Hematopoietic multipotent progenitor cell (in vitro differentiated cells): Measurements from ENCODE around the gene CNNM2. TPM values are rescaled to one million over a fixed set of nuclear protein-coding genes. Genes with fewer than 3 reads are reported as not detected.
A peak's percentile ranks its signal among the peaks of the same experiment; 100 is the strongest.

Source experiments
- DNase-seq, 3 donors: peaks; one replicate each; pipeline ENCODE4 v3.0.0-alpha.2; 2011 to 2015; ENCODE audit warnings: low read depth in 2 of 3, low spot score in 2 of 3
- total RNA-seq: library from RNA; depleted of rRNA; stranded (reverse); fragments of >200 nt; gene quantifications from one replicate; pipeline ENCODE4 v1.2.3, GENCODE V29; 2012

CNNM2 gene
- 21.8 TPM for total RNA-seq

DNA sequence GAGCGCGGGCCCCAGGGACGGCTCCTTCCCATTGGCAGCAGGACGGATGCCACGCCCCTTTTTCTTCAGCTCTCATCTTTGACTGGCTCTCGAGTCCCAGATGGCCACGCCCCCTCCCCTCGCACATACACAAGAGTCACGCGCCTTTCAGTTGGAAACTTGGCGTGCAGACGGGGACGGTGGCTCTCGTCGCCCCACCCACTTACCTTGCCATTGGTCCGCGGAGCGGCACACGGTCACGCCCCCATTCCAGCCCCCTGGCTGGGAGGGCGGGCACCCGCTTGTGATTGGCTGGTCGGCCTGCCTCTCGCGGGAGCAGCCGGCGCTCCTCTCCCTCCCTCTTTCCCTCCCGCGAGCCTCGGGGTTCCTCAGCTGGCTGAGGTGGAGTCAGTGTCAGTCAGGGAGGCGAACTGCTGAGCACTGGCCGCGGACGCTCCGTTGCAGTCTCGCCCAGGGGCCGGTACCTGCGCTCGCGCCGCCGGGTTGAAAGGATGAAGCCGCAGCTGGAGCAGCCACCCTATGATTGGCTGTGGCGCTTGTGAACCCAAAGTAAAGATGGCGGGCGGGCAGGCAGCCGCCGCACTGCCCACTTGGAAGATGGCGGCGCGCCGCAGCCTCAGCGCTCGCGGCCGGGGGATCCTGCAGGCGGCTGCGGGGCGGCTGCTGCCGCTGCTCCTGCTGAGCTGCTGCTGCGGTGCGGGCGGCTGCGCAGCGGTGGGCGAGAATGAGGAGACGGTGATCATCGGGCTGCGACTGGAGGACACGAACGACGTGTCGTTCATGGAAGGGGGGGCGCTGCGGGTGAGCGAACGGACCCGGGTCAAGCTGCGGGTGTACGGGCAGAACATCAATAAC, at the start of gene CNNM2:
CNNM2 (plus strand) TSS at position 333 of the 855 bp plus-strand sequence; CDS start at position 520, 187 bp downstream.
- peak; percentile 97 to 100 (median 100) for DNase-seq

DNA sequence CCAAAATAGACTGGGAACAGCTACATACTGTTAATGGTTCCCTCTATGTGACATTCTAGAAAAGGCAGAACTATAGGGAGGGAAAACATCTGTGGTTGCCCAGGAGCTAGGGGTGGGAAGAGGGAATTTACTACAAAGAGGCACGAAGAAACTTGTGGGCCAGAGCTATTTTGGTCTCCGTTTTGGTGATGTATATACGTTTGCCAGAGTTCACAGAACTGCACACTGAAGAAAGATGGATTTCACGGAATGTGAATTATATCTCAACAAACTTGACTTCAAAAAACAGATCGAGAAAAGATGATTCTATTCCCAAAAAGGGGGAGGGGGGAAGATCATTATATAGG, 49.2 kb upstream of the CNNM2 start:
- DNase-seq = no peak

DNA sequence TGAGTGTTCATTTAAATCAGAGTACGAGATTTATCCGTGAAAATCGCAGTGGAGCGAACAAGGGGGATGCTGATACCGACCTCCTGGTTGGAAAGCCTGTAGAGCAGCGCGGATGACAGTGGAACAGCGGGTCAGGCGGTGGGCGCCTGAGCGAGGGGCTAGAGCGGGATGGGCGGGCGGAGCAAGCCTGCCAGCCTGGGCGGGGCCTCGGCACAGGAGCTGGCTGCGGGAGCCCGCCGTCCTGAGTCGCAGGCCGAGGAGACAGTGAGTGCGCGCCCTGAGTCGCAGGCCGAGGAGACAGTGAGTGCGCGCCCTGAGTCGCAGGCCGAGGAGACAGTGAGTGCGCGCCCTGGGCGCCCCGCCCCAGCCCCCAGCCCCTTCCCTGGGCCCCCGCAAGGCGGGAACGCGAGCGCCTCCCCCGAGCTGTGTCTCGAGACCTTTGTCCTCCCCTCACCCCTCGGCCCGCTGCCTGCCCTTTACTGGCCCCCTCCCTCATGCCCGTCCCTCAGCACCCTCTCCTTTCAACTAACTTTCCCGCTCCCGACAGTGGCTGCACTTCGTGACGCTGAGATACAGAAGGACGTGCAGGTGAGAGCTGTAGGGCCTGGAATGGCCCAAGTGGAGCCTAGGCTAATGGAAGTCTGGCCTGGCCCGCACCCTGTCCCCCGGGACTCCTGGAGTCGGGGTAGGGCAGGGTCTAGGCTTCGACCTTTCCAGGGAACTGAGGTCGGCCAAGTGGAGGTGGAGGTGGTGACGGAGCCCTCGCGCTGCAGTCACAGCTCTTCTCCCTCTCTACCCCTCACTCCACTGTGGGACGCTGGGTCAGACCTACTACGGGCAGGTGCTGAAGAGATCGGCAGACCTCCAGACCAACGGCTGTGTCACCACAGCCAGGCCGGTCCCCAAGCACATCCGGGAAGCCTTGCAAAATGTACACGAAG, 48.6 kb upstream of the CNNM2 start, which contains the start of gene AS3MT:
AS3MT (plus strand) TSS at position 213 of the 941 bp plus-strand sequence; CDS start at position 336, 123 bp downstream.
- DNase-seq = peak in 2 of 3 donors; percentile 17 to 25

GRCh38 chr10:102870221-102870620, 47.9 kb upstream of the CNNM2 start:
- DNase-seq = no peak

DNA sequence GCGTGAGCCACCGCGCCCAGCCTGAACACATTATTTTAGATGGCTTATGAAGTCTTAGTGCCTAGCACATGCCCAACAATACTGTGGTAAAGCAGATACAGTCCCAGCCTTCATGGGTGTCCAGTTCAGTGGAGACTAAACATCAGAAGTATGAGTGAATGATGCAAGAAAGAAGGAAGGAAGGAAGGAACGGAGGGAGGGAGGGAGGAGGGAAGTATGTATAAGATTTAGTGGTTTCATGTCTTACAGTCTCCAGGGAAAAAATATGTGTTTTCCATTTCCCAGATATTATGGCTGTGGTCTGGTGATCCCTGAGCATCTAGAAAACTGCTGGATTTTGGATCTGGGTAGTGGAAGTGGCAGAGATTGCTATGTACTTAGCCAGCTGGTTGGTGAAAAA, 45.9 kb upstream of the CNNM2 start:
- no peak for DNase-seq

DNA sequence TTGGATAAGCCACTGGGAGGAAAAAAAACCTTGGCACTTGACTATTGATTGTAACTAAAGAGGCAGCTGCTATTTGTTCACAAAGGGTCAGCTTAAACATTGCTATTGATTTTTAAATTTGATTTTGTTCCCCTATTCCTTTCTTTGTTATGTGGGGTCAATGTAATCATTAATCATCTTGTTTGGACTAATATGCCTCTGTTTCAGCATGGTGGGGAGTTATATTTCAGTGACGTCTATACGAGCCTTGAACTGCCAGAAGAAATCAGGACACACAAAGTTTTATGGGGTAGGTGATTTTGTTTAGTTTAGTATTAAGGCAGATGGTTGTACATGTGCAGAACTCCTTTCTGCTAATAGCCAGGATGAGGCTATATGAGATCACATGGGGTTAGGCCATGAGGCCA, 41.3 kb upstream of the CNNM2 start:
- DNase-seq = no peak

- no peak for DNase-seq
These were observed 39.5 kb upstream of the CNNM2 start for GRCh38 chr10:102878629-102879028.

DNA sequence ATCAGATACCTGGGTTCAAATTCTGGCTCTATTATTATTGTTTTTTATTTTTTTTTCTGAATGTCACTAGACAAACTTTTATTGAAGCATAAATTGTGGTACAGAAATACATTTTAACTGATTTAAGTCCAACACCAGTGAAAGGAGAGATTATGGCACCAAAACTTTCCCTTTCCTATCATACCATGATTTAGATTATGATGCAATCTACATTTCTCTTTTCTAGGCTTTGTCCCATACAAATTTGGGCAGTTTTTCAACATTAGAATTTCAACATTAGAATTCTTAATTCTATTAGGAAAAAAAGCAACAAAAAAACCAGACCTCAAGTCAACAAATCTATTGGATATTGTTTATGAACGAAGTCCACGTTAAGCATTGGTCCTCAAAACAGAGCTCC, 37.8 kb upstream of the CNNM2 start:
- DNase-seq = no peak

- no peak for DNase-seq
These were observed 30.0 kb upstream of the CNNM2 start for GRCh38 chr10:102888048-102888447.

DNA sequence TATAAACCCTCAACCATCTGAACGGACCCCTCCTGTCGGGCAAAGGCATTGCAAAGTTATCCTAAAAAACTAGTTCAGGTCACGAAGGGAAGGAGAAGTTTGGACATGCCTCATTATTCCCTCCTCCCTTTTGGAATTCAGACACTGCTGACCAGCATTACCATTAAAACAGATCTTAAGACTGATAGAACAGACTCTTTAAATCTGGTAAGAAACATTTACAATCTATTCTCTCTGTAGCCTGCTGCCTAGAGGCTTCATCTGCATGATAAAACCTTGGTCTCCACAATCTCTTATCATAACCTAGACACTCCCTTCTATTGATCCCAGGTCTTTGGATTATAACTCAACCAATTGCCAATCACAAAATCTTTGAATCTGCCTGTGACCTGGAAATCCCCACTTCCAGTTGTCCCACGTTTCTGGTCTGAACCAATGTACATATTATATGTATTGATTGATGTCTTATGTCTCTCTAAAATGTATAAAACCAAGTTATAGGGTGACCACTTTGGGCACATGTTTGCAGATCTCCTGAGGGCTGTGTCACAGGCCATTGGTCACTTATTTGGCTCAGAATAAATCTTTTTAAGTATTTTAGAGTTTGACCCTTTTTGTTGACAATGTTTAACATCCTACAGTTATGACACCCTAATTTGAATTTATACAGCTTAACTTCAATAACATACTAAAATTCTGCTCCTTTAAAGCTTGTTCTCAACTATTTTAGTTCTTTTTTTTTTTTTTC, 23.5 kb upstream of the CNNM2 start:
- DNase-seq = no peak

DNA sequence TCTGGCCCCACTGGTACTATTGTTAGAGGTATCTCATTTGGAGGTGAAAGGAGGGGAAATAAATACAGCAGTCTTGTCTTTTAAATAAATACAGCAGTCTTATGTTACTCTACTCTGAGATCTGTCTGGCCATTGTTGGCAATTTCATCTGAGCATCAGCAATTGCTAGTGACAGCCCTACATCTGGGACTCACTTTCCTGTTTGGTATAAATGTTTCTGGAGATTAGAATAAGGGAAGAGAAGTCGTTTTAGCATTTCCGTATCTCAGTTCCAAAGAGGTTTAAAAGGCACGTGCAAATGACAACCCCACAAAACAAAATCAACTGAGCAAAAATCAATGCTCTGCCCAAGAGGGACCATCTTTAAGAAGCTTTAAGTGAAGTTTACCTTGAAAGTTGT, 18.1 kb upstream of the CNNM2 start:
- peak in 2 of 3 donors; percentile 19 to 67 for DNase-seq

- no peak for DNase-seq
These were observed 13.7 kb upstream of the CNNM2 start for GRCh38 chr10:102904346-102904745.

GRCh38 chr10:102906507-102906906, 11.6 kb upstream of the CNNM2 start:
- DNase-seq = no peak

DNA sequence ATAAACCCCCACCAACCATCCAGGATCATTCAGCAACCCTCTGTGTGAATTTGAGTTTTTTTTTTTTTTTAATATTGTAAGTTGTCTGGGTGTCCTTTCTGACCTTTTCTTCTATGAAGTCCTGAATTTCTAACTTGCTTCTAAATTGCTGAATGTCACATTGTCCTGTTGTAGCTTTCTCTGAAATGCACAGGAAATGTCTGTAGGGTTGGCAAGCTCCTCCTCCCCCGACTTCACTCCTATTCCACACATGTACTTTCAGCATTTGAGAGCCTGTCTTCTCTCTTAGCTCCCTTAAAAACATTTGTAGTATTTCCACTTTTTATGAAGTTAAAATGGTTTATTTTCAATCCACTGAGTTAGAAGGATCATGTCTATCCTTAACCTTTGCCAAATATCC, 3.3 kb upstream of the CNNM2 start:
- no peak for DNase-seq

DNA sequence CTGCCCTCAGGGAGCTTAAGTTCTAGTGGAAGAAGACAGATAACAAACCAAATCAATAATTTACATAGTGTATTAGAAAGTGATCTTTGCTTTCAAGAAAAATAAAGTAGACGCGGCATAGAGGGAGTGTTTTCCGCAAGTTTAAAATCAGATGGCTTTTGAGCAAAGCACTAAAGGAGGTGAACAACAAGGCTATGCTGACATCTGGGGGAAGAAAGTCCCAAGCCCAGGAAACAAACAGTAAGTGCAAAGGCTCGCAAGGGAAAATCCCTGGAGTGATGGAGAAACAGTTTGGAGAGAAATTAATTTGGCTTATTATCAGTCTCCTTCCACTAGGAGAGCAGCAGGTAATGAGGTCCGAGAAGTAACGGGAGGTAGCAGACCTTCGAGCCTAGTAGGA, 1.9 kb upstream of the CNNM2 start:
- no peak for DNase-seq

DNA sequence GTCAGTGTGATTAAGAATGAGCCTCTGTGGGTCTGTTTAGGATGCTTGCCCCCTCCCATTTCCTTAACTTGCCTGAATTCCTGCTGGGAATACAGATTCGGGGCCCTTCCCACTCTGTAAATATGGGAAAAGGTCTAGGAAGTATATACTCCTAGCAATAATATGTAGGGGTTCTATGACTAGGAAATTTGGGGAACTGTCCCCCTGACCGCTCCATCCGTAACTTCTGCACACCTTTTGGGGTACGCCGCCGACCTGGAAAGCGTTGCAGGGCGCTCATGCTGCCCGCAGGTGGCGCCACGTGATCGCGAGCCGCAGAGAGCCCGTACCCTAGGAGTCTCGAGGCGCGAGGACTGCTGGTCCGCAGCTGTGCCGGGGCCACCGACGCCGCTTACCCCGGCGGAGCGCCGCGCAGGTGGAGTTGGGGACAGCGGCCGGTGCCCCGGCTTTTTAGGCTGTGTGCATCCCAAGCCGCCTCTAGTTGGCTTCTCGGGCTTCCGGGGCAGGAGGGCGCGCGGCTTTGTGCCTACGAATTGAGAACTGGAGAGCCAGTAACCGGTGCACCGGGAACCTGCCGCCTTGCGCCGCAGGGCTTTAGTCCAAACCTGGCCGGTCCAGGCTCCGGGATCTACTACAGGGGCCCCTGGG, 656 bp upstream of the CNNM2 start:
- DNase-seq = peak in 2 of 3 donors; percentile 79 to 86

GRCh38 chr10:102918817-102919245, 737 bp downstream of the CNNM2 start:
- peak in 2 of 3 donors; percentile 9 to 31 for DNase-seq

- peak in 2 of 3 donors; percentile 9 to 20 for DNase-seq
These were observed 1.3 kb downstream of the CNNM2 start for GRCh38 chr10:102919246-102919959.

- no peak for DNase-seq
These were observed 2.1 kb downstream of the CNNM2 start for GRCh38 chr10:102919992-102920739.
